HG03439 (cell line): ENCODE results near the gene LRRC41.

Experiments
- ATAC-seq: cut with Tn5 transposase; IDR thresholded peaks from one replicate; pipeline ENCODE4 v1.9.1; 2021; ENCODE audit warnings: mild to moderate bottlenecking, moderate library complexity; ENCODE audit not compliant: unreplicated experiment

The LRRC41 gene

DNA sequence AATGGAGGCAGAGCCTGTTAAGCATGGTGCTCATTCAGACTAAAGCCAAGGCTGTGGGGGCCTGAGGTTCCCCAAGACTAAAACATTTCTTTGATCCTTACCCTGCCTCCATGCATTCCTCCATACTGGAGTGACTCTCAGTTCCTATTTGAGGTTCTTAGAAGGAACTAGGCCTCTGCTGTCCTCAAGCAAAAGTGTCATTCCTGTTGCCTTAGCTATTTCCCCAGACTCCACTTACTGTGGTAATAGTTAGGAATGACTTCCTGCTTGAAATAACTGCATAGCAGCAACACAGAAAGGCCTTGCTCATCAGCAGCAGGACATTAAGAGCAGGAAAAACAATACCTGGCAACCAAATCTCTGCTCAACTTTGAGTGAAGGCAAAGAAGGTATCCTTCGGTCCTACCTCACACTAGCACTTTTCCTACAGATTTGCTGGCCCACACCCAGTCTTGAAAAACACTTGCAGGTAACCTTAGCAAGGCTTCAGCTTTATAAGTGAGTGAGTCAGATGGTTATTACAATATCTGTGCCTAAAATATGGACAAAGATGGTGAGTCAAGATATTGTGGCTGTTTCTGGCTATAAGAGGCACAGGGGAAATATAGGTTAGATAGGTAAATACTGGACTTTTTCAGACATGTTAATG lies 14.8 kb downstream of the LRRC41 start:
- ATAC-seq = no peak

DNA sequence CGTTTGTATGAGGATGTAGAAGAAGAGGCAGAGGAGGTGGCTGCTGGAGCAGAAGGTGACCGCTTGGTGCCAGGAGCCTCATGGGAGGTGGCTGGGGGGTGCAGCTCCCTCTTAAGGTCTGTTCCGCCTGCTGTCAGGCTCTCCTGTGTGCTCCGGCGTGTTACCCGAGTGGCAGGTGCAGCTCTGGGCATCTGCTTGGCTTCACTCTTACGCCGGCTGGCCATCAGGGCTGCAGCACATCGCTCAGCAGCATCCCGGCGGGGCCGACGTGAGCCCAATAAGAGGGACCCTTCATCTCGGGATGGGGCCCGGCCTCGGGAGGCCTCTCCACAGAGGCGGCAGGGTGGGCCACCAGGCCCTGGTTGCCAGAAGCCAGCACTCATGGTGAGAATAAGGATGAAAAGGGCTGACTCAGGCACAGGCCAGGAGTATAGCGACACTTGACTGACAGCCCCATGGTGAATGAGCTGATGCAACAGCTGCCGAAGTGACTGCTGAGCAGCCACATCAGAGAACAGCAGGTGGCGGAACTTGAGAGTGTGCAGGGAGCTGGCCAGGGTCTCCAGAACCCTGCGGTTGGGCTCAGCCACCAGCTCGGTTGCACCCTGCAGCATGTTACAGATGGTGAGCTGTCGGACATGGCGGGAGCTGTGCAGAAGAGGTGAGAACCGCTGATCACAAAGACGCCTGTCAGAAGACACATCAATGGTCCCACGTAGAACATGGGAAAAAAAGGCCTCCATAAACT lies 17.5 kb downstream of the LRRC41 start:
- ATAC-seq = no peak

DNA sequence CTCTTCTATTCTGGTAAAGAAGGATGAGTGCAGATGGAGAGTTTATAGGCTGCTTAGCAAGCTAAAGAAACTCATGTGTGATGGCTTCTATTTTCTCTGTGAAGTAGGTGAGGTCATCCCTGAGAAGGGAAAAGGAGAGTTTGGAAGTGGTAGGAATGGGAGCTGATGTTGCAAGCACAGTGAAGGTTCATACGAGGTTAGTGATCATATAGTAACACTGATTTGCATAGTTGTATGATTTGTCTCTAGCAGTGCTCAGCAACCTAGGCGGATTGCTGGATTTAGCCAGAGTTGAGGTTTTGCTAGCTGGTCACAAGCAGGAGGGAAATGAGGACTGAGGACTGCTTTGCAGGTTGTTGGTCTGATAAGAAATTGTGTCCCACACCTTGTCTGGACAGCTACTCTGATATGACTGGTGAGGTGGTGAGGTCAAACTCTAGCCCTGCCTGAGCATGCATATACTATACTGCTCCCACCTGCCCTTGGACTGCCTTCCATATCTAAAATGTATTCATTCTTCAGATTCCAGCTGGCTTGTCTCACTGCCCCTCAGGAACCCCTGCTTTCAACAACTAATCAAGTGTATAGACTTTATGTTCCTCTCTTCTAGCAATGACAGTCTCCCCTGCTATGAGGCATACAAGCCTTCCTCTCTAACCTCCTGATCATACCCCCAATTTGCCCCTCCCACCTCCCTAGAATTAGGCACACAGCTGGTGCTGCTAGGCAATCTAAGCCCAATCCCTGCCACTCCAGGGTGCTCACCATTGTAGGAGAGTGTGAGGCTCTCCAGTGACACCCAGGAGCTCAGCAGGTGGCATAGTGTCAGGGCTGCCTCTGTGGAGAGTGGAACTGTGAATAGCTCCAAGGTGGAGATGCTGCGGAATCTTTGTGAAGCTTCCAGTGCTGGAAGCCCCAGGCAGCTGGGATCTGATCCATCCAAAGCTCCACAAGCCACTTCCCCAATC lies 18.5 kb downstream of the LRRC41 start:
- no peak for ATAC-seq

DNA sequence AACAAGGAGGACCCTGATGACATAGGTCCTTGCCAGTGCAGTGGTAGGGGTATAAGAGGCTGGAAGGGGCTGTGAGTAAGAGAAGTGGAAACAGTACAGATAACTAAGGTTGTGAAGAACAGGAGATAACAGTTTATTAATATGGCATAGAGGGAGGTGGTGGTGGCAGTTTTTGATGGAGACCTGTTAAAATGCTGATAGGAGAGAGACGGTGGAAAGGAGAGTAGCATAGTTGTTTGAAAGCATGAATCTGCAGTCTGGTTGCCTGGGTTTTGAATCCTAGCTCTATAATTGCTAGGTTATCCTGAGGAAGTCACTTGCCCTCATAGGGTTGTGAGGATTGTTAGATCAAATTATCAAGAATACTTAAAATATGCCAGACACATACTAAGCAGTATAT lies 19.4 kb downstream of the LRRC41 start:
- ATAC-seq = no peak

DNA sequence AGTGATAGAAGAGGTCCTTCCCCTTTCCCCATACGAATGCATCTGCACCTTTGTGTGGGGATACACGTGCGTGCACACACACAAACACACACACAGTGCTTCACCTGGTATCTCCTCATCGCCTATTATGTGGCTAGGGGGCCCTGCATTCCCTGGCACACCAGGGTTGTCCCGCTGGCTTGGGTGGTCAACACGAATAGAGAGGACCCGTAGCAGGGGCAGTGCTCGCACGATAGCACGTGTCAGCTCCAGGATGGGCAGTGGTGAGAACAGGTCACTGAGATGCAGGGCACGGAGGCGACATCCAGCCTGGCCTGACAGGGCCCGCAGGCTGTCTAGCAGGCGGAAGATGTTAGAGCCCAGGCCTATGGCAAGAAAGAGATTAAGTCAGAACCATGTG lies 22.4 kb downstream of the LRRC41 start:
- no peak for ATAC-seq

DNA sequence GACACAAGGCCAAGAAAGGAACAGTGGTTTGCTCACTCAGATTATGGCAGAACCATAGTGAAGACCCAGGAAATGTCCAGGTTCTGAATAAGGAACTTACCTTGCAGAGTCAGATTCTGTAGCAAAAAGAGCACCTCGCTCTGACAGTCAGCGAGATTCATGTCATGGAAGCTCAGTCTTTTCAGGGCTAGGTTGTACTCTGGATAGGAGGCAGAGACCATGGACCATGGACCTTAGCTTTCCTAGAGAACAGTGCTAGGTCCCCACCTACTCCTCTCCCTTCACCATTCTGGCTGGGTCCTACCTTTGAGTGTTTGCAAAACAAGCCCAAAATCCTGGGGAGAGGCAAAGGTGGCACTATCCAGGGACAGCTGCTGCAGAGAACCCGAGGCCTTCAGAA lies 23.3 kb downstream of the LRRC41 start:
- ATAC-seq = no peak

DNA sequence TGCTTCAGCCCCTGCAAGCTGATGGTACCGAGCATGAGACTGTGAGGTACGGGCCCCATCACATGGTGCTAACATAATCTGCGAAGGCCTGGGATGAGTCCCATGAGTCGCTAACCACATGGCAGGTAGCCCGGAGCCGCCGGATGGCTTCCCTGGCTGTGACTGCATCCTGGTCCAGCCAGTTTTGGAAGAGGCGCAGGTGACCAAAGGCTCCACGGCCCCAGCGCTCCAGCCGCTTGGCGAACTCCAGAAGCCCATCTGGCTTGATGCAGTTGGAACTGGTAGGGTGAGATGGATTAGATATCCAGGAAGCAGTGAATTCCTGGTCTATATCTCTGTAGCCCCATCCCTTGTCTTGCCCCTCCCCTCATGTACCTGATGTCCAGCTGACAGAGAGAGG lies 24.6 kb downstream of the LRRC41 start:
- no peak for ATAC-seq

DNA sequence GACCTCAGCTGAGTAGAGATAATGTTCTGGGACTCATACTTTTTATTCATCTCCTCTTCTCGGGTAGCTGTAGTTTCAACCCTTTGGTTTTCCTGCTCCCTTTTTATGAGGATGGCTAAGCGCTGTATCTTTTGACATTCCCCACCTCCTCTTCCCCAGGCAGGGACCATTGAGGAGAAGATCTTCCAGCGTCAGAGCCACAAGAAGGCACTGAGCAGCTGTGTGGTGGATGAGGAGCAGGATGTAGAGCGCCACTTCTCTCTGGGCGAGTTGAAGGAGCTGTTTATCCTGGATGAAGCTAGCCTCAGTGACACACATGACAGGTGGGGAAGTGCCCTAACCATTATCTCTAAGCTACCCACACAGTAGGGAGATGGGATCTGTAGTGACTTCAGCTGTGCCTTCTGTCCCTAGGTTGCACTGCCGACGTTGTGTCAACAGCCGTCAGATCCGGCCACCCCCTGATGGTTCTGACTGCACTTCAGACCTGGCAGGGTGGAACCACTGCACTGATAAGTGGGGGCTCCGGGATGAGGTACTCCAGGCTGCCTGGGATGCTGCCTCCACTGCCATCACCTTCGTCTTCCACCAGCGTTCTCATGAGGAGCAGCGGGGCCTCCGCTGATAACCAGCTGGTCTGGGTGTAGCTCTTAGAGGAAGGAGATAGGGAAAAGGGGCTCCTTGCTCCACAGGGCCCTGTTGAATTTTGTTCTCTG lies 25.6 kb downstream of the LRRC41 start:
- no peak for ATAC-seq

DNA sequence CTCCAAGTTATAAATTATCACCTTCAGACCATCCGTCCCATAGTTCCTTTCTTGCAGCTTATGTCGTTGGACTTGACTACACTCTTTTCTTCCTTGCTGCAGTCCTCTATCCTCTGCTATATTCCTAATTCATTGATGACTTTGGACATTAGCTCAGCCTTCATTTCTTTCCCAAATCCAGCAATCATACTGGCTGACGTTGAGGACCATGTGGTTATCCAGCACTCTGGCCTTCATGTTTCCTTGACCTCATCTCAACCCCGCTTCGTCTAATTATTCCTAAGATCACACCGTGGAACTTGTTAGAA lies 28.4 kb downstream of the LRRC41 start:
- ATAC-seq = no peak

DNA sequence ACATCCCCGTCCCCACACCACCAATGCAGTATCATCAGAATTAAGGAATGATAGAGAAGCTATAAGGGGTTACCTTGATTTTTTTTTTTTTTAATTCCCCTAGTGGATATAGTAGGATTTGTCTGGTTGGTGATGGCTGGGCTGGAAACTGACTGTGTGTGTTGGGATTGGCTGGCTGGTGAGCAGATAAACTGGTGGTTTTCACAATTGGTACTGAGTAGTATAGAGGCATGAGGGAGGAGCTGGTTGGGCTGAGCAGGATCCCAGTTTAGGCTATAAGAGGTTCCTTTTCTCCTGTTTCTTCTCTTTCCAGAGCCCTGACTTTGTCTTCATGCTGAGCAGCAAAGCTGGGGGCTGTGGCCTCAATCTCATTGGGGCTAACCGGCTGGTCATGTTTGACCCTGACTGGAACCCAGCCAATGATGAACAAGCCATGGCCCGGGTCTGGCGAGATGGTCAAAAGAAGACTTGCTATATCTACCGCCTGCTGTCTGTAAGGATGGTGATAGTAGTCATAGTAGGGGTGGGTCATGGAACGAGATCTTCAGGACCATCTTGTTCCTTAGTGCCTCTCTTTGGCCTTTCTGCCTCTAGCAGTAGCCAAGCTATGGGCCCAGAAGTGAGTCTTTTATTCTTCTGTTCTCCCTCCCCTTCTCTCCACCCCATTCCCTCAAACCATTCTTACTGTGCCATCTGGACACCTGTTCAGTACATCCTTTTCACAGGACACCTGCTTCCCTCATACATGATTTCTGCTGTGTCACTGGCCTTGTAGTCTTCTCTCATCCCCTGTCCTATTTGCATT lies 29.0 kb downstream of the LRRC41 start:
- no peak for ATAC-seq

DNA sequence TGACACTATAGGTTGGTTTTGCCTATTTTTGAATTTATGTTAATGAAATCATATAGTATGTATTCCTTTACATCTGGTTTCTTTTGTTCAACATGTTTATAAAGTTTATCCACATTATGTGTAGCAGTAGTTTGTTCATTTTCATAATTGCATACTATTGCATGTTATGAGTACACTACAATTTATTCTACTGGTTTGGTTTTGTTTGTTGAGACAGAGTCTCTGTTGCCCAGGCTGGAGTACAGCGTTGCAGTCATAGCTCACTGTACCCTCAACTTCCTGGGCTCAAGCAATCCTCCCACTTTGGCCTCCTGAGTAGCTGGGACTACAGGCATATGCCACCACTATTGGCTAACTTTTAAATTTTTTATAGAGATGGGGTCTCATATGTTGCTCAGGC lies 34.8 kb downstream of the LRRC41 start:
- ATAC-seq = no peak

DNA sequence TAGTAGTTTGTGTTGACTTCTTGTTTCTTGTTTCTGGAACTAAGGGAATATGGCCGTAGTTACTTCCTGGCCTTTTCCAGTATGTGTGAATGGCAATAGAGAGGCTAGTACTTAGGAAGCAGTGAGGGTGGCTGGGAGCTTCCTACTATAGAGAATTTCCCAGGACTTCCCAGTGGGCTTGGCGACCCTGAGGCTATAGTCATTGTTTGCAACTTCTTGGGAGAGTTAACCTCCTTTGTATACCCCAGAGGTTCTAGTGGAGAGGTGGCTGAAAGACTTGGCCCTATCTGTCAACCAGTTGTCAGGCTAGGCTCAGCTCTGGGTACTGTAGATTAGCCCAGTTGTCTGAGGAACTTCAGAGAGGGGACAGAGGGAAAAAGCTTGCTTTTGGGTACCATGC lies 40.3 kb downstream of the LRRC41 start:
- no peak for ATAC-seq

DNA sequence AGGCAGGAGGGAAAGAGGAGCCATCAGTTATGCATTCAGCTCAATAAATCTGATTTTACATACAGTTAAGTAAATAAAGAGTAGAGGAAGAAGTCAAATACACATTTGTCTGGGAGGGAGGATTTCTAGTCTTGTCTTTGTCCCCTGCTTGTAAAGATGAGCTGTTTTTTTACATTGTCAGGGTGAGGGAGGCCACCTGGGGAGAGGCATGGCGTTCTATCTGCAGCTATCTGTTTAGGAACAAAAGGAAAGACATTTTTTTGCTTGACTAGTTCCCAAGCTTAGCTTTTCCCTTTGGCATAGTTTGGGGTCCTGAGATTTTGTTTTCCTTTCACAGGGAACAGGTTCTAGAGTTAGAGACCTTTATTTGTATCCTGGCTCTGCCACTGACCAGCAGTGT lies 40.9 kb downstream of the LRRC41 start:
- ATAC-seq = no peak

DNA sequence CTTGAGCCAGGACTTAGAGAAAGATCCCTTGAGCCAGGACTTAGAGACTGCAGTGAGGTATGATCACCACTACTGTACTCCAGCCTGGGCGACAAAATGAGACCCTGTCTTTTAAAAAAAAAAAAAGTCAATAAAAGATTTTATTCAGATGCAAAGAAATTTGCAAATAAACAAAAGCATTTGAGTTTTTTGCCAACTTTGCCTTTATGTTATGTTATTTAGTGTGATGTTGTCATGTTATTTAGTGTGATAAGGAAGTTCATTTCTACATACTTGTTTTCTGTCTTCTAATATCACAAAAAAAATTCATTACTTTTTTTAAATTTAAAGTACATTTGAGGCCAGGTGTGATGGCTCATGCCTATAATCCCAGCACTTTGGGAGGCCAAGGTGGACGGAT lies 46.9 kb downstream of the LRRC41 start:
- no peak for ATAC-seq

DNA sequence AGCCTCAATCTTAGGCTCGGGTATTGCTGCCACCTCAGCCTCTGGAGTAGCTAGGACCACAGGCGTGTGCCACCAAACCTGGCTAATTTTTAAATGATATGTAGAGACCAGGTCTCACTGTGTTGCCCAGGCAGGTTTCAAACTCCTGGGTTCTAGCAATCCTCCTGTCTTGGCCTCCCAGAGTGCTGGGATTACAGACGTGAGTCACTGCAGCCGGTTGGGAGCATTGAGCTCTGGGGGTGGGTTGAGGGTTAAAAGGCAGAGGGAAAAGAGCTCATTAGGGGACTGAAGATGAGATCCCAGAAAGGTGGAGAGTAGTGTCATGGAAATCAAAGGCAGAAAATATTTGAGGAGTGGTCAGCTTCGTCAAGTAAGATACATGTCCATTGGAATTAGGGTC lies 48.7 kb downstream of the LRRC41 start:
- ATAC-seq = no peak

DNA sequence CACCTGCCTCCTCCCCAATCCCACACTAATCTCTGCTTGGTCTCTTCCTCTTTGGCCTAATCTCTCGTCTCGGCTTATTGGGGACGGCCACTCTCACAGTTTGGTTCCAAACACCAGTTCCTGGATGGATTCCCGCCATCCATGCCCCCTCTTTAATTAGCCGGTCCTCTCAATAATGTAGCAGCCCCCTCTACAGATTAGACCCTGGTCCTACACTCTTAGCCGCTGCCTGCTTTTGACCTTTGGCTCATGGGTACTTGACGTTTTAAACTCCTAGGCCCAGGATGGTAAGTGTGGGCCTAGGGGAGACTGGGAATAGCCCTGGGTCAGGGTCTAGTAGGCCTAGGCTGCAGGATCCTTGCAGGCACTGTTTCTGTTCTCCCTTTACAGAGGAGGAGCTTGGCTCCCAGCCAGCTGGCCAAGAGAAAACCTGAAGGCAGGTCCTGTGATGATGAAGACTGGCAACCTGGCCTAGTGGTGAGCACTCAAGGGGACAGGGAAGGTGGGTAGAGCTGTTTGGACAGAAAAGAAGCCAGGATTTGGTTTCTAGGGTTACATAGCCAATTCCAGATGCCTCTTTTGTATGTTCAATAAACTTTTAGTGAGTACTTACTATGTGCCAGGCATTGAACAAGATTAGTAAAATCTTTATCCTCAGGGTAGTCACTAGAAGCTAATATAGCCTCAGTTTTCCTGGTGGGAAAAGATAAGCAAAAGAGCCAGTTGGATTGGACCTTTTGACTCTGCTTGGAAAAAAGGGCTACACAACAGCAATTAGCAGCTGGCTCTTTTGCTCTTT lies 55.1 kb downstream of the LRRC41 start:
- no peak for ATAC-seq

DNA sequence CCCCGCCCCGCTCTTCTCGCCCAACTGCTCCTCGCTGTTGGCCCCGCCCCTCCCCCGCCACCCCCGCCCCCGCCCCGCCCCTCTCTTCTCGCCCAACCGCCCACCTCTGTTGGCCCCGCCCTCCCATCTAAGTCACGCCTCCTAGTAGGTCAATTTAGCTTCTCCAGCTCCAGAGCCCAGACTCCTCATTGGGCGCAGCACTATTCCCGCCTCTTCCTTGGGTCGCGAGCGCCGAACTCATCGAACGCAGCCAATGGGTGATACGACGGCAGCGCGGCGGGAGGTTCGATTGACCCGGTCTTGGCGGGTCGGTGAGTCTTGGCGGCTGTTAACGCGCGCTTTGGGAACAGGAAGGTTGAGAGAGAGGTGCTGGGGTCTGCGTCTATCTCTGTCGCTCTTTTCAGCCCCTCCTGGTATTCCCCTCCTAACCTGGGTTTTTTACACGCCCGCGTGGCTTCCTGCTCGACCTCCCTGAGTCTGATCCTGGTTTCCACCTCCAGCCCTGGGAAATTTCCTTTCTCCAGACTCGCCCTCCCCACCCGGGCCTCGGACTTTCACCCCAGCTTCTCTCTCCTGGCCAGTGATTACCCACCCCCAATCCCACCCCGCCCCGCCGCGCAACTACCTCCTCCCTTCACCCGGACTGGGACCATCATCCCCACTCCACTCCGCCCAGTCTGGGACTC lies 55.8 kb downstream of the LRRC41 start, which contains the start of gene RAD54L:
Gene RAD54L, plus strand, starts transcription at position 328 of the 686 bp plus-strand sequence. CDS start 643 bp downstream, outside the sequence.
- ATAC-seq = peak; percentile 95

DNA sequence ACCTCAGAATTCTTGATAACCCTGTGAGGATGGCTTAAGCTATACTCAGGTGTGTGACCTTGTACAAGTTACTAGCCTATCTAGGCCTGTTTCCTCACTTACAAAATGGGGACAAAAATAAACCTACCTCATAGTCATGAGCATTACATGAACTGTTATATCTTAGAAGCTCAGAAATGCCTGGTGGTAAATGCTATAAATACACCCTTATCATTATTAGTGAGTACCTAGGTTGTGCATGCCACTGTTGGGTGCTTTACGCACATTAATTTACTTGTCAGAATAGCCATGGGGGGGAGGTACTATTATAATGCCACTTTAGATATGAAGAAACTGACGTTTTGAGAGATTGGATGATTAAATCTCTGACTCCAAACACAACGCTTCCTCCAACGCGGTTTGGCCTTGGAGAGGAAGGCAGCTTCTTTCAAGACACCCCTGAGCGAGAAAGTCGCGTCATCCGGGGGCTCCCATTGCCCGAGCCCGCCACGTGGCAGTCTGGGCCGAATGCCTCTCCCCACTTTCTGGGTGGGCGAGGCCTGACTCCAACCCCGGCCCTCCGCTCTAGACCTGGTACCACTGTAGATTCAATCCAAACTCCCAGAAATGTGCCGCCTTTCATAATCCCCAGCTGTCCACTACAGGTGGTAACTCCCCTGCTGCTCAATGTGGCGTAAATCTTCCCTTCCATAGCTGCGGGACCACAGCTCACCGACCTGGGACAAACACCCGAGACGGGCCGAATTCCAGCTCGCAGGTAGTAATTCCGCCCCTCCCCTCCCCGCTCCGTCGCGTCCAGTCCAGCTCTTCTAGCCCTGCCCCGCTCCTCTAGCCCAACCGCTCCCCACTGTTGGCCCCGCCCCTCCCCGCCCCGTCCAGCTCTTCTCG lies 56.6 kb downstream of the LRRC41 start:
- ATAC-seq = peak; percentile 45
